Neural cell (in vitro differentiated cells): ENCODE data around the gene TXLNG.

Experiments
- CTCF ChIP-seq: fragments of 450-650 bp; IDR thresholded peaks from 2 replicates; pipeline ENCODE4 v1.5.1; 2014; ENCODE audit warnings: antibody characterized with exemption, mild to moderate bottlenecking, moderate library complexity; ENCODE audit not compliant: poor library complexity, severe bottlenecking
- EZH2 ChIP-seq: fragments of 200-600, 300-800 bp; shearing (Covaris generic), sonication (generic); IDR thresholded peaks from 2 replicates; pipeline ENCODE4 v1.6.1; 2014; ENCODE audit warnings: antibody characterized with exemption, low read length, borderline replicate concordance, mild to moderate bottlenecking; ENCODE audit not compliant: insufficient read depth, poor library complexity, severe bottlenecking
- MXI1 ChIP-seq: fragments of 450-650 bp; conservative IDR thresholded peaks from 2 replicates; pipeline ENCODE4 v1.6.1; 2014; ENCODE audit warnings: antibody characterized with exemption, mild to moderate bottlenecking; ENCODE audit not compliant: poor library complexity, severe bottlenecking
- POLR2AphosphoS5 ChIP-seq: IDR thresholded peaks from 2 replicates; pipeline ENCODE4 v1.6.1; 2012
- REST ChIP-seq: IDR thresholded peaks from 2 replicates; pipeline ENCODE4 v1.6.1; 2012; ENCODE audit warnings: borderline replicate concordance

GRCh38 chrX:16772460-16772859 is 13.8 kb upstream of the TXLNG start:
- TF ChIP-seq CTCF, result no peak
- no peak for TF ChIP-seq REST
- TF ChIP-seq POLR2AphosphoS5, result no peak
- TF ChIP-seq MXI1, result no peak
- TF ChIP-seq EZH2, result no peak
